Activated CD8-positive, alpha-beta memory T cell treated with anti-CD3 and anti-CD28 coated beads for 36 hours (primary cell): Measurements from ENCODE around the gene GSTA2. TPM values are rescaled to one million over a fixed set of nuclear protein-coding genes. Genes with fewer than 3 reads are reported as not detected.
"Not testable (repeated sequence)": the region's sequence is repeated elsewhere in the genome, so short reads cannot be mapped to it uniquely, and the experiment has no call there.

Experiments
- CTCF ChIA-PET: fragments of 350-600 bp; sonication (Branson Sonifier 250); formaldehyde crosslinking; loops from one replicate; lab custom pipeline; 2021; ENCODE audit warnings: antibody characterized with exemption; lab: Charles Lee
- POLR2A ChIA-PET: fragments of 350-600 bp; sonication (Branson Sonifier 250); formaldehyde crosslinking; loops from one replicate; lab custom pipeline; 2021; ENCODE audit warnings: antibody characterized with exemption; lab: Charles Lee
- total RNA-seq, 2 experiments: library from RNA; stranded (reverse); gene quantifications; one replicate each; pipeline ENCODE4 v1.2.3, GENCODE V29; 2021

Gene GSTA2
- total RNA-seq, 2 experiments from 2014 or later, result not detected

DNA sequence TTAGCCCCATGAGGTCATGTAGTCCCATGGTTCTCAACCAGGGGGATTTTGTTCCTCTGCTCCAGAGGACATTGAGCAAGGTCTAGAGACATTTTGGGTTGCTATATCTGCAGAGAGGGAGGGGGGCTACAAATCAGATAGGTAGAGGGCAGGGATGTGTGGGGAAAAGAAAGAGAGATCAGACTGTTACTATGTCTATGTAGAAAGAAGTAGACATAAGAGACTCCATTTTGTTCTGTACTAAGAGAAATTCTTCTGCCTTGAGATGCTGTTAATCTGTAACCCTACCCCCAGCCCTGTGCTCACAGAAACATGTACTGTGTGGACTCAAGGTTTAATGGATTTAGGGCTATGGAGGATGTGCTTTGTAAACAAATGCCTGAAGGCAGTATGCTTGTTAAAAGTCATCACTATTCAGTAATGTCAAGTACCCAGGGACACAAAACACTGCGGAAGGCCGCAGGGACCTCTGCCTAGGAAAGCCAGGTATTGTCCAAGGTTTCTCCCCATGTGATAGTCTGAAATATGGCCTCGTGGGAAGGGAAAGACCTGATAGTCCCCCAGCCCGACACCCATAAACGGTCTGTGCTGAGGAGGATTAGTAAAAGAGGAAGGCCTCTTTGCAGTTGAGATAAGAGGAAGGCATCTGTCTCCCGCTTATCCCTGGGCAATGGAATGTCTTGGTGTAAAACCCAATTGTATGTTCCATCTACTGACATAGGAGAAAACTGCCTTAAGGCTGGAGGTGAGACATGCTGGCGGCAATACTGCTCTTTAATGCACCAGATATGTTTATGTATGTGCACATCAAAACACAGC lies 1.4 kb downstream of the GSTA2 start:
- POLR2A ChIA-PET, CTCF ChIA-PET: not testable (repeated sequence)

DNA sequence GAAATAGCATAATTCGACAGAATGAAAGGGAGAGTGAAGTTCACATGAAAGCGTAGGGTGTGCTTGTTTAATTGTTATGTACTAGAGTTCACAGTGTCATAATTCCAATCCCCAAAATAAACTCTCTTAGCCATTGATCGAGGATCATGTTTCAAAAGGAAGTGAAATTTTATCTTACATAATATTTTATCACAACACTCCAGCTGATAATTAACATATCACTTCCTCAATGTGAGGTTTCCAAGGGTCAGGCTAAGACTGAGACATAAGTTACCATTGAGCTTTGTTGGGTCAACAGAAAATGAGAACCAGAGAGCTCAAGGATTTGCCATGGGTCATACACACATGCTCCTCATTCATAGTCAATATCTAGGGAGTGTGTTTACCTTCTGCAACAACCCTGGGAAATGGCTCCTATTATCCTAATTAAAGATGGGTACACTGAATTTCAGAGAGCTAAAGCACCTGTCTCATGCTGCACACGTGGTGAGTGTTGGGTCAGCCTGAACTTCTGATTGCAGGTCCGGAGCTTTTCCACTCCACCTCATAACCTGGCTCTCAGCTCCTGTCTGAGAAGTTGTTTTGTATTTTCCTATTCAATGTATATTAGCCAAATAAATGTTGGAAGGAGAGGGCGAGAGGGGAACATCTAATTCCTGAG lies 3.0 kb downstream of the GSTA2 start:
- ChIA-PET CTCF (no interaction called here), POLR2A (no interaction called here)

DNA sequence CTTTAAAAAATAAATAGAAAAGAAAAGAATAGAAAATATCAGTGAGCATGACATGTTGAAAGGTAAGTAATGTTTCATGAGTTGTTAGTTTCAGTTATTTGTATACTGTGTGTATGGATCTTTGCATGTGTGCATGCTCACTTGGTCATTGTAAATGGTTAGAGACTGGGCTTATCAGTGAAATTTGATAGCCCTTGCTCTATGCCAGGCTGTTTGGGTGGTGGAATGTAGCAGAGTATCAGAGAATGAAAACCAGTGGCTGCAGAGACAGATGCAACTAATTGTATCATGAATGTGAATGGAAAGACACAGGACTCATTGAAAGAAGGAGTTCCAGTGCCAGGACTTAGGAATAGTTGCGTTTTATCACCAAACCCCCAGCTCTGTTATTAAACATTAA lies 4.2 kb downstream of the GSTA2 start:
- ChIA-PET POLR2A (no interaction called here), CTCF (no interaction called here)

DNA sequence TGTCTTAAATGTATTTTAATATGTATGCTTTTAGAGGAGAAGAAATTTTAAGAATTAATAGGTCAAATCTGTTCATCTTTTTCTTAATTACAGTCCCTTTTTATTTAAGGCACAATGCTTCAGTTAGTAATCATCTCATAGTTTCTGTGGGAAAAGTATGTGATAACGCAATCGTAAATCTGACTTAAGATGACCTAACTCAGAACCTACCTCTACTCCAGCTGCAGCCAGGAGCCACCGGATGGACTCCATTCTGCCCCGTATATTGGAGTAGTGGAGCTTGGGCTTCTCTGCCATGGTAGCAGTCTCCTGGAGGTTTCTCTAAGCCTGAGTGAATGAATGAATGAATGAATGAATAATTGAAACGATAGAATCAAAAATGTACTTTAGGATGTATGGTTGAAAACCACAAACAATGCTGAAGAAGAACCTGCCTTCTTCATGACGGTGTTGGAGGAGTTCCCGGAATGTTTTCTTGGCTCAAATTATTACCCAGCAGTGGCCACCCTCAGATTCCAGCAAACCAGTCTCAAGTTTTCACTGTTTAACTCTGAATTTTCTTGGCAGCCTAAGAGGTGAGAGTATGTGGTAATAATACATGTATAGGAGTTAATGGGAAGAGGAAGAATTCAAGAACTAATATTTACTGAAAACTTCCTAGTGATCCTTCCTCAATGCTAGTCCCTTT lies 5.5 kb downstream of the GSTA2 start:
- POLR2A ChIA-PET, CTCF ChIA-PET: not testable (repeated sequence)

DNA sequence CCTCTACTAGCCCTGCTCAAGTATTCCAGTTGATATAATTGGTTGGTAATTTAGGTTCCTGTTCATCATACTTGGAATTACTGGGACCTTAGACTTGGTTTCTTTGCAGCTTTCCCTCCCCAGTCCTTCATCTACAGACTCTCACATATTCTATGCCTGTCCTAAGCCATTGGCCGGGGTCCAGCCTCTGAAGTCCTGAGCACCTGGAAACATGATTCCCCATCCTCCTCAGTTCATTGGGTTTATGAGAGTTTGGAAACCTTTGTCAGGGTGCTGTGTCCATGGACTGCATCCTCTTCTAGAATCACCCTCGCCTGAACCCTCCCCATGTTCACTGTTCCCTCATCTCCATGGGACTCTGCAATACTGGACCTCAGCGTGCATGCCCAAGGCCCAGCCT lies 8.8 kb downstream of the GSTA2 start:
- CTCF ChIA-PET, result interaction anchor here (0.7 kb wide), 1 partner anchor 908 kb away, joined by 3 read pairs; no protein-coding TSS in a partner anchor
- POLR2A ChIA-PET, result no interaction called here

DNA sequence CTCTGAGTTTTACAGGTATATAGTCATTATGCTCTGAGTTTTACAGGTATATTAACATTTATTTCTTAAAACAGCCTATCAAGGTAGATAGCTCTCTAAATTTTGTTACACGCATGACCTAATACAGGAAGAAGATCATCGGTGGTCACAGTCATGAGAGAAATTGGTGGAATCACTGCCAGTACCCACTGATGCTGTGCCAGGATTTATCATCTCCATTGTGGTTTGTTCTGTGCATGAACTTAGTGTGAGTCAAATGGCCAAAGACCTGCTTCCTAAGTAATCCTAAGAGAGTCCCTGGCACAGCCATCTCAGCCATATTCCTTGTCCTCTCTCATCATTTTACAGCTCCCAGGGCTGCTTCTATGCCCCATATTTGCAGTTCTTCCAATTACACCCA lies 10.1 kb downstream of the GSTA2 start:
- CTCF ChIA-PET, result not testable (repeated sequence)

DNA sequence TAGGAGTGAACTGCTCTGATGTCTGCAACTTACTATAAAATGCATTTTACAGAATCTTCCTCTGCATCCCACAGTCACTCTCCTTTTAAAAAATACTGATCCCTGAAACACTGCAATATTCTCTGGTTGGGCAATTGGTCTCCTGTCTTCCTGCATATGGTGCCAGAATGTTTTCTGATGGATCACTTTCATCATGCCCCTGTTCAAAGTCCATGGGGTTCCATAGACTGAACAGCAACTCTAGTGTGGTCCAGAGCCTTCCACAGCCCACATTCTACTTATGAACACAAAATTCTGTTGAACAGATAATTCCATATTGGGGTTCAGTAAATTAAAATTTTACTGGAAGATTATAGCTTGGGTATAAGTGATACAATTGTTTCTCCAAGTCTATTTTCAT lies 11.0 kb downstream of the GSTA2 start:
- ChIA-PET POLR2A (no interaction called here), CTCF (no interaction called here)

More for the DNA sequence above, 10.1 kb downstream of the GSTA2 start:
- POLR2A ChIA-PET, result not testable (repeated sequence)

DNA sequence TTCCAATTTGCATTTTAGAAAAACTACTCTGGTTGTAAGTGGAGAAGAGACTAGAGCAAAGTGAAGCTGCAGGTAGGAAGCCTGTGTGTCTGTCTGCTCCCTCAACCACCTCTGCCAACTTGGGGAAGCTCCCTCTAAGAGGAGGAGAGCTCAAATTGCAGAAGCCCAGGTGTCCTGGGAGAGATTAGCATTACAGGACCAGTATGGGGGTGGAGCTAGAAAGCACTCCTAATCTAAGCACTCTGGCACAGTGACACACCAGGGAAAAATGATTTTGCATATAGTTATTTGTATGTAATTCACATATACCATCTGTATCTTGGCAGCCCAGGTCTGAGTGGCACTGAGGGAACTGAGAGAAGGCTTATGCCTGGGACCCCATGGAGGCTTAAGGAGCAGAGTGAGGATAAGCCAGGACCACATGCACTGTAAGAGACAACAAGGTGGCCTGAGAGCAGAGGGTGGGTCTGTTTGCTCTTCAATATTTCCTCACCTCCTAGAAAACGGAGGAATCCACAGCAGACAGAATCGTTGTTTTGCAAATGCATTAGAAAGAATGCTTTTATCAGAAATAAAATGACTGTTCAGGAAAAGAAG lies 13.6 kb downstream of the GSTA2 start:
- POLR2A ChIA-PET, result no interaction called here
- CTCF ChIA-PET, result no interaction called here

DNA sequence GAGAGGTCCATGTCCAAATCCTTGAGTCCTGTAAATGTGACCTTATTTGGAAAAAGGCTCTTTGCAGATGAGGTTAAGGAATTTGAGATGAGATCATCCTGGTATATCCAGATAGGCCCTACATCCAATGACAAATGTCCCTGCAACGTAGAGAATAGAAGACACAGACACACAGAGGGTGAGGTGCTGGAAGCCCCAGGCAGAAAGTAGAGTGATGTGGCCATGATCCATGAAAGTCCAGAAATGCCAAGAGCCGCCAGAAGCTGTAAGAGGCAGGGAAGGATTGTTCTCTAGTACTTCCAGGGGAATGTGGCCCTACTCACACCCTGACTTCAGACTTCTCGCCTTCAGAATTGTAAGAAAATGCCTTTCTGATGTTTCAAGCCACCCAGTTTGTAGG lies 16.0 kb downstream of the GSTA2 start:
- POLR2A ChIA-PET, CTCF ChIA-PET: not testable (repeated sequence)

DNA sequence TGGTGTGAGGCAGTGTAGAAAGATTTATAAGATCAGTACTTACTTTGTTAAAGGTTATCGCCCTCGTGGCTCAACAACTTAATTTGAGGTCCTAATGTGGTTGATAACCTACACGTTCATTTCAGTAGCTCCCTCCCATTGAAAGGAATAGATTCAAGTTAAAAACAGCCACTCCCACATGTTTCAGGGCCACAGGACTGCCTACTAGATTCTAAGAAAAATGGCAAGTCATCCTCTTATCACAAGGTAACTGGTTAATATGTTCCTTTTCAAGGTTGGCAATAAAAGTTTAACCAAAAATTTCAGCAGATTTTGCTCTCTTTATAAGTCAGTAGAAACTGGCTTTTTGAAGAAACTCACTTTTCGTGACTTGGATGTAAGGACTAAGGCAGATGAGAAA lies 17.1 kb downstream of the GSTA2 start:
- CTCF ChIA-PET, result no interaction called here

DNA sequence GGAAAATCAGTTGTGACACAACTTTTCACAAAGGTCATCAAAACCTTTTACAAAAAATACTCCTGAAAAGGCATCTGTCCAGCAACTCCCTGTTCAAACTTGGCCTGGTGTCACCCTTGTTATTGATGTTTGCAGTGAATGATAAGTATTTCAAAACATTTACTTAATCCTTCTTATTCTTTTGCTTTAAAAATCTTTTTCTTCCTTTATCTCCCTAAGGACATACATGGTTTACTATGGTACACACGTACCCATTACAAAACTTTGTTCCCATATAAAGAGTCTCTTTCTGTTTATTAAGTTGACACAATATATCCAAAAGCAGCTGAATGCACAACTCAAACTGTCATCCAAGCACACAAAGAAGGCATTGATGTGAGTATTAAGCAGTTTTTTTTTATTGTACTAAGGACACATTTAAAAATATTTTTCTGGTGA lies 17.5 kb downstream of the GSTA2 start:
- ChIA-PET CTCF (no interaction called here), POLR2A (no interaction called here)

More for the DNA sequence above, 17.1 kb downstream of the GSTA2 start:
- POLR2A ChIA-PET, result no interaction called here

DNA sequence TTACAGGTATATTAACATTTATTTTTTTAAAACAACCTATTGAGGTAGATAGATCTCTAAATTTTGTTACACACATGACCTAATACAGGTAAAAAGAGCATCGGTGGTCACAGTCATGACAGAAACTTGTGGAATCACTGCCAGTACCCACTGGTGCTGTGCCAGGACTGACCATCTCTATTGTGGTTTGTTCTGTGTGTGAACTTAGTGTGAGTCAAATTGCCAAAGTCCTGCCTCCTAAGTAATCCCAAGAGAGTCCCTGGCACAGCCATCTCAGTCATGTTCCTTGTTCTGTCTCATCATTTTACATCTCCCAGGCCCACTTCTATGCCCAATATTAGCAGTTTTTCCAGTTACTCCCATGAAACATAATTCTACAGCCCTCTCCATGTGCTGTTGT lies 21.4 kb downstream of the GSTA2 start:
- CTCF ChIA-PET, result no interaction called here
- POLR2A ChIA-PET, result no interaction called here

DNA sequence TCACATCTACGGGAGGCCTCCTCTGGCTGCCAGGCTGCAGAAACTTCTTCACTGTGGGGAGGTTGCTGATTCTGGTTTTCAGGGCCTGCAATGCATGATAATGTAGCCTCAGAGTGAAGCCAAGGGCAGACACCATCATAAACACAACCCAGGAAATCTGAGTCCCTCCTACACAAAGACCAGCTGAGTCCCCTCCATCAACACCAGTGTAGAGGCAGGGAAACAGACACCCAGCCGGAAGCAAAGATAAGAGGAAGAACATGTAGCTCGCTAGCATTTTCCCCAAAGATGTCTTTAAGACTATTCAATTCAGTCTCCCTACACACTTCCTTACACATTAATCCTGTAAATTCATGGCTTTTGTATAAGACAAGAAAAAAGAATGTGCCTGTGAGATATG lies 23.6 kb downstream of the GSTA2 start:
- ChIA-PET POLR2A (no interaction called here), CTCF (no interaction called here)

DNA sequence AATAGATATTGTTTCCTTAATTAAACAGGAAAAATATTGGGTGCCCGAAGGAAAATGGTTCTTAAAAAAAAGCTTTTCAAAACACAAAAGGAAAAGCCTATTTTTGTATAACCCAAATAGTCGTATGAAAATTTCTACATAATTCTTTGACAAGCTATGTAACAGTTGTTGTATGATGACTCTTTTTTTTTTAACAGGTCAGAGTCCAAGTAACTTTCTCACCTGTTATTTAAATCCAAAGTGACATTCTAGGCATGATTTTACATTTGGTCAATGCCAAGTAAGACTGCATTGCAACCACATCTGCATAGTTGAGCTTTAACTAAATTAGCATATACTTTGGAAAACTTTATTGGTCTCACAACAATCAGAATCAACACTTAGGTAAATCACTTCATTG lies 24.1 kb downstream of the GSTA2 start:
- ChIA-PET CTCF (no interaction called here), POLR2A (no interaction called here)

DNA sequence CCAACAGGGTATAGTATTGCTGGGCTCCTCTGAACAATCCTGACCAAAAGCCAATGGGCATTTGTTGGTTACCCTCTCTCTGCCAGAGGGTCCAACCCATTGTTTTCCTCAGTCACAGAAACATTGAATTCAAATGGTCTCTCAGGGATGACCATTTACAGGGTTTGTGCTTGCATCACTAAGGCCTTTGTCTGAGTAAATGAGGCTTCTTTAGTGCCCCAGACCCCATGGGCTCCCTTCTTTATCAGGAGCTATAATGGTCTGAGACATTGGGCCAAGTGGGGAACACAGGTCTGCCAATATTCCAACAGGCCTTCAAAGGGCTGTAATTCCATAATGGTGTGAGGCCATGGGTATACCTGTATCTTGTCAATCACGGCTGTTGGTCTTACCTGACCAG lies 27.1 kb downstream of the GSTA2 start:
- ChIA-PET CTCF (no interaction called here), POLR2A (no interaction called here)

DNA sequence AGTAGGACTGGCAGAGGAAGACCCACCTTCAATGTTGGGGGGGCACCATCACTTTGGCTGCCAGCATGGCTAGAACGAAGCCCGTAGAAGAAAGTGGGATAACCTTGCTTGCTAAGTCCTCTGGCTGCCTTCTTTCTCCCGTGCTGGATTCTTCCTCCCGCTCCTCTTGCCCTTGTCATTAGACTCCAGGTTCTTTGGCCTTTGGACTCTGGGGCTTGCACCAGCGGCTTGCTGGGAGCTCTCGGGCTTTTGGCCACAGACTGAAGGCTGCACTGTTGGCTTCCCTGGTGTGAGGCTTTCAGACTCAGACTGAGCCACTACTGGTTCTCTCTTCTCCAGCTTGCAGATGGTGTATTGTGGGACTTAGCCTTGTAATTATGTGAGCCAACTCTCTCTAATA lies 28.2 kb downstream of the GSTA2 start:
- POLR2A ChIA-PET, result no interaction called here
- CTCF ChIA-PET, result no interaction called here

DNA sequence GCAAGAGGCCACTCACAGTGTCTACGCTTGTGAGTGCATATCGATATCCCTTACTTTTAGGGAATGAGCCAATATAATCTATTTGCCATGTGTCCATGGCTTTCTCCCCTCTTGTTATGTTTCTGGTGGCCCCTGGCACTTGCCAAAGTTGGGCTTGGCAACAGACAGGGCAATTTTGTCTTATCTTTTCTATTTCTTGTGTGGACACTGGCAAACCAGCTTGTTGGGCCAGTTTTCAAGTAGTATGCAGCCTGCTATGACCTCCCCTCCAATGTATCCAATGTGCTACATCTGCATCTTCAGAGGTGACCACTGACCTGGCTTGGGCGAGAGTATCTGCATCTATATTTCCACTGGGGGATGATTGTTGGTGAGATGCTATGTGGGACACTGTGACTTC lies 29.2 kb downstream of the GSTA2 start:
- POLR2A ChIA-PET, result no interaction called here
- CTCF ChIA-PET, result no interaction called here

DNA sequence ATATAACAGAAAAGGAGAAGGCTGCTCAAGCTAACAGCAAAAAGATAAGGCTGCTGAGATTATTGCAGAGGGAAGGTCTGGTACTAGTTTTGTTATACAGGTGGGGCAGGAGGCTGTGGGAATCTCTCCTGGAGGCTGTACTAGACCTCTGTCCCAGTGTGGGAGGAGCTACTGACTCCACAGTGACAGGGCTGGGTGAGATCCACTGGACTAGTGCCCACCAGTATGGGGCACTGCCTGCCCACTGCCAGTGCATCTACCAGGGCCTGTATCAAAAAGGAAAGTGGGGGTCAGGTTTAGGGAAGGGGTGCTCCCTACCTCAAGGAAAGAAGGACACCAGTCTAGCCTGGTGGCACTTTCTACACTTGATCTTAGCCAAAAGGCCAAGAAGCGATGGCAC lies 30.1 kb downstream of the GSTA2 start:
- POLR2A ChIA-PET, result no interaction called here
- CTCF ChIA-PET, result no interaction called here

DNA sequence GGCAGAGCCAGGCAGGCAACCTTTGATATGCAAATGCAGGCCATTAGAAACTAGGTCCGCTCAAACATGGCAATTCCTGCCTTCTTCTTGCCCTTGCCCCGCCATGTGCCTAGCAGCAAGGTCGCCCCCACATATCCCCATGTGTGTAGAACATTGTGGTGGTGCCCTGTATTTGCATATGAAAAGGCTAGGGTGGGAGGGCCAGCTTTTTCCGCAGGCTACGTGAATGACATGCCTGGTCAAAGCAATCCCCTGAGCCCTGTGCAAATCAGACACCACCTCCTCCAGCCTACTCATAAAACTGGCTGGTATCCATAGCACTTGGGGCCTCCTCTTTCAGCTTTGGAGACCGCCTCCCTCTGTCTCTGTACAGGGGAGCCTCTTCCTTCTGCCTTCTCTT lies 31.6 kb downstream of the GSTA2 start:
- ChIA-PET POLR2A (interaction anchor here (0.7 kb wide), 1 partner anchor 337 kb away, joined by 7 read pairs; no protein-coding TSS in a partner anchor), CTCF (no interaction called here)

DNA sequence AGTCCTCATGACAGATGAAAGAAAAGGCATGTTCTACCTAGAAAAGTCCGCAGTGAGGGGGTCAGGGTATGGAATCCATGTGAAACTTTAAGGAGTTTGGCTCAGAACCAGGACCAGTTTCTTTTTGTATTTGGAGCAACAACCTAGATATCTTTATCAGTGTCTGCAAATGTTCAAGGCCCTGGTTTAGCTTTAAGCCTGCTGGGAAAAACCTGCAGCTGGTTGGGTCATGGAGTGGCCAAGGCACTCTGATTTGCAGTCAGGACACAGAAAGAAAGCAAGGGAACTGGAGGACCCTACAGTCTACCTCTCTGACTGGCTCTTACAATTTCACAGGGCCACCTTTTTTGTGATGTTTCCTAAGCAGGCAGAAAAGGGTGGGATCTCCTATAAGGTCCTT lies 33.7 kb downstream of the GSTA2 start:
- ChIA-PET POLR2A (no interaction called here), CTCF (no interaction called here)
